PC-9 (cell line): ENCODE results near the gene ZNF628. TPM values are rescaled to one million over a fixed set of nuclear protein-coding genes. Genes with fewer than 3 reads are reported as not detected.
A peak's percentile ranks its signal among the peaks of the same experiment; 100 is the strongest.

Experiments used
- BruUV-seq: library from RNA; stranded (reverse); fragments of 400-500 nt; replicated peaks from 2 replicates; lab custom pipeline; 2021; lab: Mats Ljungman, UMichigan
- CTCF ChIA-PET: fragments of 300-600 bp; sonication (Branson Sonifier 250); formaldehyde crosslinking; loops from one replicate; lab custom pipeline; 2022; ENCODE audit warnings: antibody characterized with exemption; lab: Charles Lee
- POLR2A ChIA-PET: fragments of 300-600 bp; sonication (Branson Sonifier 250); formaldehyde crosslinking; loops from one replicate; lab custom pipeline; 2022; ENCODE audit warnings: antibody characterized with exemption; ENCODE audit not compliant: unreplicated experiment; lab: Charles Lee
- DNase-seq, 2 experiments: peaks; one replicate each; pipeline versions ENCODE4 v3.0.0 to v3.0.0-alpha.2; 2015 to 2022; ENCODE audit warnings: mixed read lengths in 1 of 2
- H2AFZ ChIP-seq: fragments of 200-600 bp; sonication (generic); 2 replicates; pipeline ENCODE4 v1.8.1; 2017; ENCODE audit warnings: antibody characterized with exemption
- H3F3A ChIP-seq: fragments of 200-600 bp; sonication (generic); 2 replicates; pipeline ENCODE4 v1.8.1; 2017; ENCODE audit warnings: antibody characterized with exemption, mild to moderate bottlenecking, low read depth; ENCODE audit not compliant: insufficient read depth
- H3K27ac ChIP-seq: fragments of 200-600 bp; sonication (generic); 2 replicates; pipeline ENCODE4 v1.6.1; 2016; ENCODE audit warnings: mixed run types
- H3K27me3 ChIP-seq: fragments of 200-600 bp; sonication (generic); 2 replicates; pipeline ENCODE4 v1.6.1; 2016; ENCODE audit warnings: low read depth, mixed run types; ENCODE audit not compliant: insufficient read depth
- H3K36me3 ChIP-seq: fragments of 200-600 bp; sonication (generic); 2 replicates; pipeline ENCODE4 v1.6.1; 2016; ENCODE audit warnings: low read depth, mixed run types
- H3K4me1 ChIP-seq: fragments of 200-600 bp; sonication (generic); replicated peaks from 2 replicates; pipeline ENCODE4 v1.6.1; 2016; ENCODE audit warnings: mixed run types; ENCODE audit not compliant: insufficient read depth
- H3K4me2 ChIP-seq: fragments of 200-600 bp; sonication (generic); 2 replicates; pipeline ENCODE4 v1.6.1; 2017; ENCODE audit warnings: mixed run types
- H3K4me3 ChIP-seq: fragments of 200-600 bp; sonication (generic); 2 replicates; pipeline ENCODE4 v1.6.1; 2016; ENCODE audit warnings: mixed run types
- H3K79me2 ChIP-seq: fragments of 200-600 bp; sonication (generic); 2 replicates; pipeline ENCODE4 v1.6.1; 2017; ENCODE audit warnings: low read depth, mixed run types
- H3K9me2 ChIP-seq: fragments of 200-600 bp; sonication (generic); 2 replicates; pipeline ENCODE4 v1.8.1; 2017; ENCODE audit warnings: mild to moderate bottlenecking; ENCODE audit not compliant: insufficient read depth
- H3K9me3 ChIP-seq: fragments of 200-600 bp; sonication (generic); 2 replicates; pipeline ENCODE4 v1.8.1; 2016; ENCODE audit warnings: low read depth; ENCODE audit not compliant: insufficient read depth
- H4K20me1 ChIP-seq: fragments of 200-600 bp; sonication (generic); 2 replicates; pipeline ENCODE4 v1.8.1; 2017; ENCODE audit not compliant: insufficient read depth
- EZH2 ChIP-seq: fragments of 200-600 bp; sonication (generic); IDR thresholded peaks from 2 replicates; pipeline ENCODE4 v1.8.0; 2017; ENCODE audit warnings: antibody characterized with exemption, low read depth
- intact Hi-C: fragments of 100-400 bp; cut with micrococcal nuclease; formaldehyde crosslinking; loops from one replicate; pipeline ENCODE4 v1.10.0; 2022; ENCODE audit not compliant: unreplicated experiment
- total RNA-seq: library from RNA; stranded (reverse); gene quantifications from 2 replicates; pipeline ENCODE4 v1.2.3, GENCODE V29; 2021
- TF ChIP-seq, protein P1 (sequence below): fragments of 200-600 bp; sonication (generic); conservative IDR thresholded peaks from 2 replicates; pipeline ENCODE4 v1.6.1; 2017; ENCODE audit warnings: mixed run types, antibody characterized with exemption, mild to moderate bottlenecking, moderate library complexity

ZNF628 gene
- total RNA-seq, 1 experiment from 2014 or later, result 19.3 TPM

DNA sequence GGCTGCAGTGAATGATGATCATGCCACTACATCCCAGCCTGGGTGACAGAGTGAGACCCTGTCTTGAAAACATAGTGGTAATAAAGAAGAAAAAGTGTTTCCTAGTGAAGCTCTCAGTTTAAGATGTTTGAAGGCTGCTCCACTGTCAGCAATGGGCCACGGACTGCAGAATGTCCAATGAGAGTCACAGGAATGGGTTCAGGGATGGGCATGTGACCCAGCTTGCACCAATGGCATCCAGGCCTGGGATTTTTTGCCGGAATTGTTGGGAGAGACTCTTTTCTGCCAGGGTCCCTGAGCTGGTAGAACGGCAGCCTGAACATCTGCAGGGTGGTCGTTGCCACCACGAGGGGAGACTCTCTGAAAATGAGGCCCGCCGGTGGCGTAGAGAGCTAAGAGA lies 39.6 kb upstream of the ZNF628 start:
- Histone ChIP-seq H3K9me3 (no peaks in the 10 kb centered on the region), H3K4me1 (no peaks in the 10 kb centered on the region), H2AFZ (no peak overlapping the region), H3F3A (peaks cover 23% of the 10 kb centered on the region), H3K4me3 (no peak overlapping the region), H3K79me2 (no peaks in the 10 kb centered on the region), H3K4me2 (no peak overlapping the region), H4K20me1 (no peaks in the 10 kb centered on the region; the same call in 1 of the 2 replicates), H3K9me2 (no peaks in the 10 kb centered on the region), H3K27ac (no peak overlapping the region), H3K27me3 (peaks cover 11% of the 10 kb centered on the region), H3K36me3 (no peaks in the 10 kb centered on the region)
- no peak for TF ChIP-seq EZH2
- TF ChIP-seq, protein P1, sequence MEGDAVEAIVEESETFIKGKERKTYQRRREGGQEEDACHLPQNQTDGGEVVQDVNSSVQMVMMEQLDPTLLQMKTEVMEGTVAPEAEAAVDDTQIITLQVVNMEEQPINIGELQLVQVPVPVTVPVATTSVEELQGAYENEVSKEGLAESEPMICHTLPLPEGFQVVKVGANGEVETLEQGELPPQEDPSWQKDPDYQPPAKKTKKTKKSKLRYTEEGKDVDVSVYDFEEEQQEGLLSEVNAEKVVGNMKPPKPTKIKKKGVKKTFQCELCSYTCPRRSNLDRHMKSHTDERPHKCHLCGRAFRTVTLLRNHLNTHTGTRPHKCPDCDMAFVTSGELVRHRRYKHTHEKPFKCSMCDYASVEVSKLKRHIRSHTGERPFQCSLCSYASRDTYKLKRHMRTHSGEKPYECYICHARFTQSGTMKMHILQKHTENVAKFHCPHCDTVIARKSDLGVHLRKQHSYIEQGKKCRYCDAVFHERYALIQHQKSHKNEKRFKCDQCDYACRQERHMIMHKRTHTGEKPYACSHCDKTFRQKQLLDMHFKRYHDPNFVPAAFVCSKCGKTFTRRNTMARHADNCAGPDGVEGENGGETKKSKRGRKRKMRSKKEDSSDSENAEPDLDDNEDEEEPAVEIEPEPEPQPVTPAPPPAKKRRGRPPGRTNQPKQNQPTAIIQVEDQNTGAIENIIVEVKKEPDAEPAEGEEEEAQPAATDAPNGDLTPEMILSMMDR, result no peak
- intact Hi-C loops, result no loop called here
- DNase-seq, result no peak
- no TSS peak for BruUV-seq
- POLR2A ChIA-PET, result no interaction called here
- CTCF ChIA-PET, result interaction anchor here (0.8 to 0.9 kb wide), 2 partner anchors 168 to 195 kb away, joined by 3 read pairs; no protein-coding TSS in a partner anchor

DNA sequence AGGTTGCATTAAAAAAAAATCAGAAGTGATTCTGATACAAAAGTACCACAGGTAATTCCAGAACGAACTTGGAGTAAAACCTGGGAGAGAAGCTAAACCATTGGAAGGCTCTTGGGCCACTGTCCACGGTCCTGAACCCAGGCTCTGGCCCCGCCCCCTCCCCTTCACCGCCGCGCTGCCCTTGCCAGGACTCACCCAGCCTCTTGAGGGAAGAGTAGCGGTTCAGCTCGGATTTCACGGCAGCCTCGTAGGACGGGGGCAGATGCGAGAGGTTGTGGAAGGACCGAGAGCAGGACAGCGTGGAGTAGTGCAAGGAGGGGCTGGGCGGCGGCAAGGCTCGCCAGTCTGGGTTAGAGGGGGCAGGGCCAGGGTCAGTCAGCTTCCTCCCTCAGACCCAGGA lies 39.0 kb upstream of the ZNF628 start:
- CTCF ChIA-PET, result interaction anchor here (0.8 kb wide), 1 partner anchor 195 kb away, joined by 3 read pairs; no protein-coding TSS in a partner anchor
- Histone ChIP-seq H3K4me3 (no peak overlapping the region), H3K4me2 (no peak overlapping the region), H3K27ac (no peak overlapping the region), H3K79me2 (no peaks in the 10 kb centered on the region), H3K36me3 (no peaks in the 10 kb centered on the region), H4K20me1 (no peaks in the 10 kb centered on the region; the same call in 1 of the 2 replicates), H3K9me2 (no peaks in the 10 kb centered on the region), H3K27me3 (peaks cover 14% of the 10 kb centered on the region), H3K9me3 (no peaks in the 10 kb centered on the region), H3K4me1 (no peaks in the 10 kb centered on the region), H3F3A (peaks cover 23% of the 10 kb centered on the region), H2AFZ (no peak overlapping the region)
- BruUV-seq, result no TSS peak
- POLR2A ChIA-PET, result no interaction called here
- peak; percentile 68 to 78 for DNase-seq
- intact Hi-C loops, result no loop called here
- TF ChIP-seq, protein P1, result no peak
- TF ChIP-seq EZH2, result no peak

DNA sequence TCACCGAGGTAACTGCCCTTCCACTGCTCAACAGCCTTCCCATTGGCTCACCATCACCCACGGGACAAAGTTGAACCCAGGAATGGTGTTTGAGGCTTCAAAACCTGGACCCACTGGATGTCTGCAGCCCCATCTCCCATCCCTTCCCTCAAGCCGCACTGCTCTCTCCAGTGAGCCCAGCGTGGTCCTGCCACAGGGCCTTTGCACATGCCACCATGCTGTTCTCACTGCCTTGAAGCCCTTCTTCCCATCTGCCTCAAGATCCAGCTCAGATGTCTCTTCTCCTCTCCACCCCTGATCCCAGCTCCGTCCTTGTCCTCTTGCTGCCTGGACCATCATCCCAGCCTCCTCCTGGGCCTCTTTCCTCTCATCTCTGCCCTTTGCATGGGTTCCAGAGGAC lies 37.4 kb upstream of the ZNF628 start:
- CTCF ChIA-PET, result no interaction called here
- Histone ChIP-seq H3K79me2 (no peaks in the 10 kb centered on the region), H3K9me2 (no peaks in the 10 kb centered on the region), H3K4me2 (no peak overlapping the region), H4K20me1 (no peaks in the 10 kb centered on the region; the same call in 1 of the 2 replicates), H3K36me3 (no peaks in the 10 kb centered on the region), H3K27ac (no peak overlapping the region), H3F3A (peaks cover 20% of the 10 kb centered on the region), H2AFZ (no peak overlapping the region), H3K4me3 (no peak overlapping the region), H3K9me3 (no peaks in the 10 kb centered on the region), H3K27me3 (peaks cover 25% of the 10 kb centered on the region), H3K4me1 (no peaks in the 10 kb centered on the region)
- BruUV-seq, result no TSS peak
- POLR2A ChIA-PET, result no interaction called here
- intact Hi-C loops, result no loop called here
- DNase-seq, result no peak
- TF ChIP-seq, protein P1, result no peak
- TF ChIP-seq EZH2, result no peak
